ENCODE measurements around the gene FBXL7.
A peak's percentile ranks its signal among the peaks of the same experiment; 100 is the strongest.

Gene FBXL7

DNA sequence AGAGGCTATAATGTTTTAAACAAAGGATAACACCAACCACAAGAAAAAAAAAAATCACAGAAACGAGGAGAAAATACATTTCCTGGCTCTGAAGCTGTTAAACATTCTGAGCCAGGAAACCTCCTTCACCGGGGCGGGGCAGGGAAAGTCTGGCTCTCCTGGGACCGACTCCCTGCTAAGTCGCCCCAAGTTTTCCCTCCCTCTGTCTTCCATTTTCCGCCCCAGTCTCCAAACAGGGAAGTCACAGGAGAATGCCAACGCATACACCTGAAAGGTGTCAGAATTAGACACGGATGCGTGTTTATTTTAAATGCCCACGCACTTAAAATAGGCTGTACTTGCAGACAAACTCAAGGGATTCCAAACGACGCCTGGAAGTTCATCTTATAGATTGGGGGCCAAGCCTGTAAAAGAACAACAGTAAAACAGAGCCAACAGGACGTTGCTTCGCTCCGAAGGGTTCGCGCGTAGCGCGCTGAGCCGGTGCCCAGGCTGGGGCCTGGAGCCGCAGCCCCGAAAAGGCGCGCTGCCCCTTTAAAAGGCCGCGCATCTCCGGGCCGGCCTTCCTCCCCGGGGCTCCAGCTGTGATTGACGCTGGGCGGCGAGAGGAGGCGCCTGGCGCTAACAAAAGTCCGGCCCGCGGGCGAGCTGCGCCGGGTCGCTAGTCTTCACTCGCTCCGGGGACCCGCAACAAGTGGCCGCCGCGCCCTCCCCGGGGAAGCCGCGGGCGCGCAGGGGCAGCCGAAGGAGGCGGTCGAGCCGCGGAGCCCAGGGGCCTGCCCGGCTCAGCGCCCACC is at the start of gene FBXL7:
FBXL7 (plus strand) TSS at position 653 of the 797 bp plus-strand sequence.
- Mint-ChIP-seq H3K4me3 (no peak within 1 kb of the TSS), H3K27me3 (peaks cover 45% of the 10 kb centered on the region), H3K4me1 (no peaks in the 10 kb centered on the region), H3K9me3 (no peaks in the 10 kb centered on the region), H3K27ac (no peak within 1 kb of the TSS)
- ATAC-seq, result no peak
- DNase-seq, result no peak

DNA sequence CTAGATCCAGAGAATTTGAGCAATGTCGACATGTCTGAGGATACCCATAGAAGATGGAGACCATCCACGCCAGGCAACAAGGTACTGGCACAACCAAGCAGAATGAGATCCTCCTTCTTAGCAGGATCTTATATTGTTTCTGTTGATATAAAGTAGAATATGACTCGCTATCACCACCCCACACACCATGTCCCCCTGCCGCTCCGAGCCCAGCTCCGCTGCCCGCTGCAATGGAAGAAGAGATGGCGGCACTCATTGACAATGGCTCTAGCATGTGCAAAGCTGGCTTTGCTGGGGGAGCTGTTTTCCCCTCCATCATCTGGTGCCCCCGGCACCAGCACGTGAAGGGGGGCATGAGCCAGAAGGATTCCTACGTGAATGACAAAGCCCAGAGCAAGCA is 49.5 kb upstream of the FBXL7 start:
- Mint-ChIP-seq H3K4me3 (no peak overlapping the region), H3K27ac (no peak overlapping the region), H3K9me3 (peaks cover 3 to 35% of the 10 kb centered on the region in 2 donors), H3K27me3 (no peaks in the 10 kb centered on the region), H3K4me1 (no peaks in the 10 kb centered on the region)
- DNase-seq (no peak), ATAC-seq (no peak)

DNA sequence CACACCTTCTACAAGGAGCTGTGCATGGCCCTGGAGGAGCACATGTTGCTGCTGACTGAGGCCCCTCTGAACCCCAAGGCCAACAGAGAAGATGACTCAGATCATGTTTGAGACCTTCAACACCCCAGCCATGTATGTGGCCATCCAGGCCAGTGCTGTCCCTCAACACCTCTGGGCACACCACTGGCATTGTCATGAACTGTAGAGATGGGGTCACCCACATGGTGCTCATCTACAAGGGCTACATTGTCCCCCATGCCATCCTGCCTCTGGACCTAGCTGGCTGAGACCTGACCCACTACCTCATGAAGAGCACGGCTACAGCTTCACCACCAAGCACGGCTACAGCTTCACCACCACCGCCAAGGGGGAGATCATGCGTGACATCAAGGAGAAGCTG is 49.0 kb upstream of the FBXL7 start:
- no peak overlapping the region for H3K4me3 Mint-ChIP-seq
- no peaks in the 10 kb centered on the region for H3K27me3 Mint-ChIP-seq
- no peaks in the 10 kb centered on the region for H3K4me1 Mint-ChIP-seq
- peaks cover 8 to 40% of the 10 kb centered on the region in 2 donors for H3K9me3 Mint-ChIP-seq
- no peak overlapping the region for H3K27ac Mint-ChIP-seq
- DNase-seq (no peak), ATAC-seq (peak; percentile 37)

DNA sequence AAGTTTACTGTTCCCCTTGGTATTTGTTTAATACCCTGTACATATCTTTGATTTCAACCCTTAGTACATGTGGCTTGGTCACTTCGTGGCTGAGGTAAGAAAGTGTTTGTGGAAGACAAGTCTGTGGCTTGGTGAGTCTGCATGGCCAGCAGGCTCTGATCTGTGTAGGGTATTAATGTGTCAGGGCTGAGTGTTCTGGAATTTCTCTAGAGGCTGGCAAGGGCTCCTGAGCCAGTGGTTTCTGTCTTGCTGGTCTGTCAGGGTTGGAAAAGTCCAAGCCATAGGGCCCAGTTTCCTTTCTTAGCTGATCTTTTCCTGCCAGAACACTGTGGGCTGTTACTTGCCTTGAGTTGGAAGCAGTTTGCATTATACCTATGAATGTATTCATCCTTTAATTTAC is 48.0 kb upstream of the FBXL7 start:
- H3K27me3 Mint-ChIP-seq, result no peaks in the 10 kb centered on the region

DNA sequence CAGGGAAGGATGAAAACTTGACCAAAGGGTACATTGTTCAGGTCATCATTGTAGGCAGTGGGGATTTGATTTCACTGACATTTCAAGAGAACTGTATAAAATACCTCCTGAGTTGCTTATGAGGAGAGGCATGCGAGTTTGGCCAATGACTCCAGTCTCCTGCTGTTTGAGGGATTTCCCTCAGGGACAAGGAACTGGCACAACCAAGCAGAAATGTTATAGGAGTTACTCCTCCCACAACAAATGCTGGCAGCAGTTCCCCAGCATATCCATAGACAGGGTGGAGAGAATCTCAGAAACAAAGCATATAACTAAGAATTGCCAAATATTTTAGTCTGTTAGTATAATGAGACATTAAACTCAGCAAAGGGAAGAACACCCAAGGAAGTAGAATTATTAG is 47.2 kb upstream of the FBXL7 start:
- Mint-ChIP-seq H3K27me3 (no peaks in the 10 kb centered on the region), H3K9me3 (peaks cover 10 to 43% of the 10 kb centered on the region in 2 donors), H3K27ac (no peak overlapping the region), H3K4me3 (no peak overlapping the region), H3K4me1 (no peaks in the 10 kb centered on the region)
- DNase-seq, result no peak
- no peak for ATAC-seq

More for the DNA sequence above, 48.0 kb upstream of the FBXL7 start:
- Mint-ChIP-seq H3K9me3 (peaks cover 10 to 43% of the 10 kb centered on the region in 2 donors), H3K27ac (no peak overlapping the region), H3K4me1 (no peaks in the 10 kb centered on the region), H3K4me3 (no peak overlapping the region)
- DNase-seq (no peak), ATAC-seq (no peak)

DNA sequence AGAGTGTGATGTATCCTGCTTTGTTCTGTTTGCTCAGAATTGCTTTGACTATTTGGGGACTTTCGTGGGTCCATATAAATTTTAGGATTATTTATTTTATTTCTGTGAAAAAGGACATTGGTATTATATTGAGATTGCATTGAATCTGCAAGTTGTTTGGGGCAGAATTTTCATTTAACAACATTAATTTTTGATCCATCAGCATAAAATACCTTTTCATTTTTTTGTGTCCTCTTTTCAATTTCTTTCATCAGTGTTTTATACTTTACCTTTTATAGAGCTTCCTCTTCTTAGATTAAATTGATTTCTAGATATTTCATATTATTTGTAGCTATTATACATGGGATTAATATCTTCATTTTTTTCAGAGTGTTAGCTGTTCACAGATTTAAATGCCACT is 40.8 kb upstream of the FBXL7 start:
- peaks cover 10 to 26% of the 10 kb centered on the region in 2 donors for H3K9me3 Mint-ChIP-seq
- no peak for DNase-seq

DNA sequence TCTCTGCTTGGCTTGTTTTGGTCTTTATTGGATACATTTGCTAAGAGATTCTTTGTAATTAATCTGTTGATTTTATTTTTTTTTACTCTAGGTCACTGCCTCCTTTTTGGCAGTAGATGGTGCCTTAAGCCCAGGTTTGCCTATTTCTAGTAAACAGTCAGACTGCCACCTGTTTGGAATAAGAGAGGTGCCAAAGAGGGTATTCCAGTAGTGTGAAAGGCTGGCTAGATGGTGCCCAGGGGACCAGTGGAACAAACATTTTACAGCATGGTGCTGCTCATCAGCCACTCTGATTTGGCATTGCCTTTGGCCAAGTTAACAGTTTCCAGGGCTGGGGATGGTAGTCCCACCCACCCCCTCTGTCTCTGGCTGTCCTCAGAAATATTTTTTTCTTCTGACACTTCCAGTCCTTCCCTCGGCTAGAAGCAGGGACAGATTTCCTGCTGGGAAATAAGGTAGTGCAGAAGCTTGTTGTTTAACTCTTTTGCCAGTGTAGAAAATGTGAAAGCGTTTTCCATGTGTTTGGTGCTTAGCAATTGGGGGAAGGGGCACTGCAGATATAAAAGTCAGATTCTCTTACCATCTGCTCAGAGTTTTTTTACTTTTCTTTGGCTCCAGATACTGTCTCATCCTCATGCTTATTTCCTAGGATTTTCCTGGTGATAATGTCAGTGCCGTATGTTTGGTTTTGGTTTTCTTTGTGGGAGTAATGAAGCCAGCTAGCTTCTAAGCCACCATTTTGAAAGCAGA is 36.6 kb upstream of the FBXL7 start:
- H3K4me3 Mint-ChIP-seq, result no peak overlapping the region
- no peak overlapping the region for H3K27ac Mint-ChIP-seq

More for the DNA sequence above, 40.8 kb upstream of the FBXL7 start:
- Mint-ChIP-seq H3K27me3 (no peaks in the 10 kb centered on the region), H3K4me3 (no peak overlapping the region), H3K27ac (no peak overlapping the region), H3K4me1 (no peaks in the 10 kb centered on the region)
- no peak for ATAC-seq

DNA sequence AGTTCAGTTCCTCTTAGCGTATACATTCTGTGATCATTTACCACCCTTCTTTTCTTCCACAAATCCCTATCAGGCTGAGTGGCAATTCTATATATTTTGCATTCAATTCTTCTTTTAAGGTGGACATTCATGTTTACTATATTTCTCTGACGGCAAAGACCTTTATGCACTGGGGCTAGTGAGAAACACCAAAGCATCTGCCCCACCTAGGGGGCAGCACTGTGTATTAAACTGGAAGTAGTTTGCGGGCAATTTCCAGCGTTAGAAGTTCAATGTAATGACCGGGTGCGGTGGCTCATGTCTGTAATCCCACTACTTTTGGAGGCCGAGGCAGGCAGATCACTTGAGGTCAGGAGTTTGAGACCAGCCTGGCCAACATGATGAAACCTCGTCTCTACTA is 27.9 kb upstream of the FBXL7 start:
- no peaks in the 10 kb centered on the region for H3K27me3 Mint-ChIP-seq
- no peaks in the 10 kb centered on the region for H3K4me1 Mint-ChIP-seq
- H3K4me3 Mint-ChIP-seq, result no peak overlapping the region
- peaks cover 0 to 4% of the 10 kb centered on the region in 2 donors for H3K9me3 Mint-ChIP-seq
- no peak for DNase-seq
- no peak overlapping the region for H3K27ac Mint-ChIP-seq
- ATAC-seq, result no peak

More for the DNA sequence above, 36.6 kb upstream of the FBXL7 start:
- Mint-ChIP-seq H3K4me1 (no peaks in the 10 kb centered on the region), H3K9me3 (peaks cover 3 to 4% of the 10 kb centered on the region in 2 donors), H3K27me3 (no peaks in the 10 kb centered on the region)
- no peak for ATAC-seq
- no peak for DNase-seq

DNA sequence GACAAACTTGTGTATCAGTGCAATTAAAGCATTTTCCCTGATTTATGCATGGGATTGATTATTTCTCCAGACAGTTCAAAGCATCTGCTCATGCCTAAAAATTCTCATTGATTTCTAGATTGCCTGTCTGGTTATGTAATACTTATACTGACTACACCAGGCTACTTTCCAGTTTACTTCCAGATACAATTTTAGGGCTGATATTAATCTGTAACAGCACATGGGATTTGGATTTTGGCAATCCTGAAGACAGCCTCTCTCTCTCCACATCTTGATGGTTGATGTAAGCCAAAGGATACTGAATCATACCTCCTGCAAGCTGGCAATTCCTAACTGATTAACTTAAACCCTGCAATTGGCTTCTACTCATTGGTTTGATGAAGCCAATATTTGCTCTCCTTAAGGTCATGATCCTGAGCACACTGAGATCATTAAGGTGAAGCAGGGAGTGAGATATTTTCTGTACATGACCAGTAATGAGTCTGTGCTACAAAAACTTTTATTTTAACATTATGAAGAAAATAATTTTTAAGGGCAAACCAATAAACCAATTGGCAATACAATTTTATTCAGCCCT is 25.7 kb upstream of the FBXL7 start:
- no peak for DNase-seq
- Mint-ChIP-seq H3K9me3 (peaks cover 13 to 14% of the 10 kb centered on the region in 2 donors), H3K4me1 (no peaks in the 10 kb centered on the region), H3K4me3 (no peak overlapping the region), H3K27me3 (no peaks in the 10 kb centered on the region), H3K27ac (no peak overlapping the region)
- ATAC-seq, result no peak

DNA sequence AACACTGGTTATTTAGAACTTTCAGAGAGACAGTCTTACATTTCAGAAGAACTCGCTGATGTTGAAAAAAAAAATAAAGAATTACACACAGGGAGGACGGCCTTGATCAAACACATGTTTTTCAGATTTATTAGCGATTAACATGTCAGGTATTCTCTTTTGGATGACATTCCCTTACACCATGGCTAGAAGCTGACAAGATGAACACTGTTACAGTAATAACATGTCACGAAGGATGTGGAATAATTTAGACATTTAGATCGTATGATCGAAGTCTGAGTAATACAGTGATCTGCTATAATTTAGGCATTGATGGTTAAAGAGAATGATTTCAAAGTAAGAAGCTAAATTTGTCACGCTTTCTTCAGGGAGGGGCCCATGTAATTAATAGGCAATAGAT is 24.6 kb upstream of the FBXL7 start:
- Mint-ChIP-seq H3K4me3 (no peak overlapping the region), H3K9me3 (peaks cover 13 to 14% of the 10 kb centered on the region in 2 donors), H3K27ac (no peak overlapping the region), H3K27me3 (no peaks in the 10 kb centered on the region), H3K4me1 (no peaks in the 10 kb centered on the region)
- DNase-seq (no peak), ATAC-seq (no peak)

DNA sequence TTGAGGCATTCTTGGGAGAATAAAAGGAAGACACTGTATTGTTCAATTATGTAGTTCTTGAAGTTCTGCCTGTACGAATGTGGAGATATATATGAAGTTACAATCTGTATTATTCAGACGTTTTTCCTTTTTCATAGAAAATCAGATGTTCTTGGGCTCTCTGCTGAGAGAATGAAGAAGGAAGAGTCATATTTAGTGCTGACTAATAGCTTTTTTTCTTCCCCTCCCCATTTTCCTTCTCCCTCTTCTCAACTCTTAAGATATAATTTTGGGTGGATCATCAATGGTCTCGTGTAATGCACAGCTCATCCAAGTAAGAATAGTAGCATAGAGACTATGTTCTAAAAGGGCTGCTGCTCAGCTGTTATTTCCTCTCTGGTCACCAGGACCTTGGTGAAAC is 23.0 kb upstream of the FBXL7 start:
- Mint-ChIP-seq H3K4me3 (no peak overlapping the region), H3K27ac (no peak overlapping the region), H3K27me3 (no peaks in the 10 kb centered on the region), H3K4me1 (no peaks in the 10 kb centered on the region), H3K9me3 (peaks cover 13 to 14% of the 10 kb centered on the region in 2 donors)
- ATAC-seq, result no peak
- no peak for DNase-seq

DNA sequence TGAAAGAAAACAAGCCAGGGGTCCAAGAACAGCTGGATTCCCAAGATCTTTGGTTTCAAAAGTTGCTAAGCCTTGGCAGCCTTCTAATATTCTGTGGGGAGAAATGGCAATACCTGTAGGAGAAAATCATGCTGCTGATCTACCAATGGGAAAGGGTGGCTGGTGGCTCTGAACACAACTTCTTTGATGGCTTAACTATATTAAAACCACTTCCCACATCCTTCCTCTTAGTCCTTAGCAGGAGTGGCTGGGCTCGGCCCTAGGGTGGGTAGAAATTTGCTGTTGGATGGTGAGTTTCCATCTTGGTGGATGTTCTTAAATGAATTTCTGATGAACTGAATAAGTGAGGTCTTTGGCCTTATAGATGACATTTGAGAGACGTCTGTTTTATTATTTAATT is 19.5 kb upstream of the FBXL7 start:
- Mint-ChIP-seq H3K4me1 (no peaks in the 10 kb centered on the region), H3K4me3 (no peak overlapping the region), H3K27me3 (no peaks in the 10 kb centered on the region), H3K27ac (no peak overlapping the region), H3K9me3 (peaks cover 13 to 14% of the 10 kb centered on the region in 2 donors)
- DNase-seq (no peak), ATAC-seq (no peak)

DNA sequence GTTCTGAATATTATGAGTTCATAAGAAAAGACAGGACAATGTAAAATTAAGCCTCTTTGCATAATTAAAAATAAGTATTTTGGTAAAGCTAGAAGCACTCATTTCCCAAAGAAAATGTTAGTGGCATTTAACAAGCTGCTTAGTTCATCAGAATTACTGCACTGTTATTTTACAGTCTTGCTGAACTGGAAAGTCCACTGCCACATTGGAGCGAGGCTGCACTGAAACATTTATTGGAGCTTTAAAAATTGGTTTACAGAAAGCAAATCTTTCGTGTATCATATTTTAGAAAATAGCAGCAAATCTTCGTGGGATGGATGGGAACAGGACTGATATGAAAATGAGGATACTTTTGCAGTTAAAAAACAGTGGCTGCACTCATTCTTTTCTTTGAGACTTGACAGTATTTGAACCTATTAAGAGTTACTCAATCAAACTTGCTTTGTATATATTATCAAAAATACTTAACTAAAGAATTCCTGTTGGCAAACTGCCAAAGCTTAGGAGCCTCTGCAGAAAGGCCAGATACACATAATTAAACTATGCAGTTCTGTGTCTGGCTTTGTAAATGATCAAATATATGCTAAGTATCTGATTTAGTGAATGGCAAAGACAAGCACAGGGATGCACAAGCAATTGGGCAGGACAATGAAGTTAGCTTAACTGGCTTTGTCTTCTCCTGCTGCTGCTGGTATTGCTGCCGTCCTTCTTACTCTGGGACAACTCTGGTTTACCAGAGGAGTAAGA is 16.5 kb upstream of the FBXL7 start:
- no peak for DNase-seq
- H3K27ac Mint-ChIP-seq, result no peak overlapping the region
- H3K27me3 Mint-ChIP-seq, result no peaks in the 10 kb centered on the region
- no peak overlapping the region for H3K4me3 Mint-ChIP-seq
- H3K4me1 Mint-ChIP-seq, result no peaks in the 10 kb centered on the region
- H3K9me3 Mint-ChIP-seq, result peaks cover 5 to 6% of the 10 kb centered on the region in 2 donors
- no peak for ATAC-seq

DNA sequence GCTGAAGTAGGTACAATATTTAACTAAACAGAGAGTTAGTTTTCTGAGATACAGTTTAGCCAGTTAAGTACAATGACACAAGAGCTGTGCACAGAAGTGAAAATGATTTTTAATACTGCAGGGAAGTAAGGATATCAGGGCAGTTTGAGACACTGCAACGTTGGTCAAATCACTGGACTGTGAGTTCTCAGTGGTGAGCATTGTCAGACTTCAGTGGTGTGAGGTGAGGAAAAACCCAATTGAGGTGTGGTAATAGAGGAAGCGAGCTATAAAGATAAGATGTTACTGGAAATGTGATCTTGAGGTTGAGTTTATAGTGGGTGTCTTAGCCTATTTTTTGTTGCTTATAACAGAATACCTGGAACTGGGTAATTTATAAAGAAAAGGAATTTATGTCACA is 12.8 kb upstream of the FBXL7 start:
- no peak for DNase-seq
- no peak for ATAC-seq
- Mint-ChIP-seq H3K4me1 (no peaks in the 10 kb centered on the region), H3K27me3 (no peaks in the 10 kb centered on the region), H3K27ac (no peak overlapping the region), H3K4me3 (no peak overlapping the region), H3K9me3 (peaks cover 0 to 22% of the 10 kb centered on the region in 2 donors)

DNA sequence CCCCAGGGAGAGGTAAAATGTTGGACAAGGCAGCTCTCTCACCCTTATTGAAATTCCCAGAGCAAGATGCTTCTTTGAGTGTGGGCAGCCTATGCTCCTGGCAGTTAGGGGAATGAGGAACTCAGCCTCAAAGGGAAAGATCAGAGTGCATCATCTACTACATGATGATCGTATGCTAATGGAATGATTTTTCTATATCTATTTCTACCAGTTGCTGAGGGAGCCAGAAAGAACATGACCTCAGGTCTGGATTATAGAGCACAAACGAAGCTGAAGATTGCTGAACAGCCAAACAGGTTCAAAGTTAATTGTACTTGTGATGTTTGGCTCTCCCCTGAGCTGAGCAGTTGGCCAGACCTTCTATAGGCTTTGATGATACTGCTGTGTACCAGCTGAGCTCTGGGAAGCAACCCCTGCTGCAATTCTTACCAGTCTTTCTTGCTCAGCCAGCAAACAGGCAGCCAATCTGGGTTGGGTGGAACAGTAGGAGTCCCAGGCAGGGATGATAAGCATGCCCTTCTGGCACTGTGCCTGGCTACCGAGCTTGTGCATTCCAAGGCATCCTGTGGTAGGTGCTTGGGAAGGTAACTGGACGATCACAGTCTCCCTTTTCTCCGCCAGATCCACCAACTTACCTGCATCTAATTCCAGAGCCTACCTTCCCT is 10.3 kb upstream of the FBXL7 start:
- Mint-ChIP-seq H3K9me3 (peaks cover 0 to 25% of the 10 kb centered on the region in 2 donors), H3K4me1 (no peaks in the 10 kb centered on the region), H3K27me3 (no peaks in the 10 kb centered on the region), H3K4me3 (no peak overlapping the region), H3K27ac (no peak overlapping the region)
- peak; percentile 12 for ATAC-seq
- no peak for DNase-seq

All from stimulated activated naive CD8-positive, alpha-beta T cell treated with anti-CD3 and anti-CD28 coated beads, Interleukin-15, amount 100 ng/mL, for 72 hours (primary cell).